ENCODE data around the gene CTSH. TPM values are rescaled to one million over a fixed set of nuclear protein-coding genes. Genes with fewer than 3 reads are reported as not detected.
"Not testable (repeated sequence)": the region's sequence is repeated elsewhere in the genome, so short reads cannot be mapped to it uniquely, and the experiment has no call there.

Gene CTSH
- polyA plus RNA-seq, 2 donors = 43.6 to 76.9 TPM

DNA sequence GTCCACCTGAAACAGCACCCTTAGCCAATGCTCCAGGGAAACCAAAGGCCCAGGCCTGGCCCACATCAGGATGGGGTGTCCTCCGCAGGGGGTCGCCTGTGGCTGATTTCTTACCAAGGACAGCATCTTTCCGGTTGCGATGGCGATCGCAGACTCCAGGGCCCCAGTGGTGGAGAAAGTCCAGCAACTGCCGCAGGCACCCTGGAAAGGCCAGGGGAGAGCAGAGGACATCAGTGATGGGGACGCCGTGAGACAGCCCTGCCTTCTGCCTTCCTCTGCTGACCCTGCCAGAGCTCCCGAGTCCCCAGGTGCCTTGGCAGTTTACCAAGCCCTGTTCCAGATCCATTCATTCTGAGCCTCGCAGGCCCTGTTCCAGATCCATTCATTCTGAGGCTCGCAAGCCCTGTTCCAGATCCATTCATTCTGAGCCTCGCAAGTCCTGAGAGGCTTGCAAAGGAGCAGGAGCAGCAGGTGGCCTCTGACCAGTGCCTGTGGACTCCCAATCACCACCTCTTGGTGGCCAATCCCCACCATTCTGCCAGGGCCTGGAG, 12.5 kb downstream of the CTSH start:
- 80 to 83% methylated on average over 13 of the region's 13 CpGs for WGBS, 2 donors
- no peaks in the 10 kb centered on the region for H3K9me3 ChIP-seq (ENCODE audit: control insufficient read depth in 2 of 2, insufficient read depth in 1 of 2, low read depth in 1 of 2, low read length in 1 of 2)
- peaks cover 0 to 25% of the 10 kb centered on the region in 2 donors for H3K36me3 ChIP-seq (ENCODE audit: control insufficient read depth in 2 of 2, insufficient read depth in 2 of 2, low read length in 1 of 2)

DNA sequence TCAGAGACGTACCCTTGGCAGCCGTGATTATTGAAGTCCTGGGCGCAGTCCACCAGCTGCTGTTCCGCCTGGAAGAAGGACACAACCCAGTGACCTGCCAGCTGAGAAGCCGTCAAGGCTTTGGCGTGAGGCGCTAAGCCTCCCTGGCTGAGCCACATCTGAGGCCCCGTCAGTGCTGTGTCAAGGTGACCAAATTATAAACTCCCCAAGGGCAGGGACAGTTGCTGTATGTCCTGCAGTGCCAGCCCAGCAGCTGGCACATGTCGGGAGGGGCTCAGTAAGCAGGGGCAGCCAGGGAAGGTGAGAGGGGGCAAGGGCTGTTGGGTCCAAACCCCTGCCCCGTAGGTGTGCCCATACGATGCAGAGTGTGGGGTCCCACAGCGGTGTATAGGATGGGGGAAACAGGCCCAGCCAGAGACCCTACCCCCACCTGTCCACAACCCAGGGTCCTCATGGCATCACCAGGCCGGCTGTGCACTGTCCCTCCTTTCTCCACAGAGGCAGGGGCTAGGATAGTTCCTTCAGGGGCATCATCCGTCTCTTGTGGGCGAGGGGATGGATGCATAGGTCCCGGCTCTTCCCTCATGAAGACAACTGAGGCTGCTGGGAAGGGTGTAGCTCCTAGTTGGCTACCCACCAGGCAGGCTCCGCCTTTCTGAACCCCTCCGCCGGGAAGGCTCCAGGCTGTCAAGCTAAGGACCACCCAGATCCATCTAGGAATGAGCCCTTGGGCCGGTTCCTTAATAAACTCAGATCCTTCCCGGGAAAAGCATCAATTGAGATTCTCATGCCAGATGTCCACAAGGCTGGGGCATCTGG, 13.2 kb downstream of the CTSH start:
- Histone ChIP-seq H3K4me3 (ENCODE audit: low read depth in 1 of 2, low read length in 2 of 2) (no peak overlapping the region), H3K27ac (ENCODE audit: low read depth in 2 of 2, low read length in 1 of 2) (peak overlapping the region; percentile 70 to 92), H3K27me3 (ENCODE audit: control insufficient read depth in 1 of 2, insufficient read depth in 2 of 2, low read length in 2 of 2) (no peaks in the 10 kb centered on the region), H3K9me3 (ENCODE audit: control insufficient read depth in 2 of 2, insufficient read depth in 1 of 2, low read depth in 1 of 2, low read length in 1 of 2) (no peaks in the 10 kb centered on the region), H3K36me3 (ENCODE audit: control insufficient read depth in 2 of 2, insufficient read depth in 2 of 2, low read length in 1 of 2) (peaks cover 0 to 26% of the 10 kb centered on the region in 2 donors), H3K4me1 (ENCODE audit: control insufficient read depth in 2 of 2, insufficient read depth in 2 of 2, low read length in 1 of 2) (peaks cover 11 to 35% of the 10 kb centered on the region in 2 donors)
- WGBS, 2 donors = 73 to 84% methylated on average over 21 of the region's 21 CpGs

More for the DNA sequence above, 12.5 kb downstream of the CTSH start:
- Histone ChIP-seq H3K27me3 (ENCODE audit: control insufficient read depth in 1 of 2, insufficient read depth in 2 of 2, low read length in 2 of 2) (no peaks in the 10 kb centered on the region), H3K4me3 (ENCODE audit: low read depth in 1 of 2, low read length in 2 of 2) (no peak overlapping the region), H3K4me1 (ENCODE audit: control insufficient read depth in 2 of 2, insufficient read depth in 2 of 2, low read length in 1 of 2) (peaks cover 11 to 33% of the 10 kb centered on the region in 2 donors), H3K27ac (ENCODE audit: low read depth in 2 of 2, low read length in 1 of 2) (no peak overlapping the region)

DNA sequence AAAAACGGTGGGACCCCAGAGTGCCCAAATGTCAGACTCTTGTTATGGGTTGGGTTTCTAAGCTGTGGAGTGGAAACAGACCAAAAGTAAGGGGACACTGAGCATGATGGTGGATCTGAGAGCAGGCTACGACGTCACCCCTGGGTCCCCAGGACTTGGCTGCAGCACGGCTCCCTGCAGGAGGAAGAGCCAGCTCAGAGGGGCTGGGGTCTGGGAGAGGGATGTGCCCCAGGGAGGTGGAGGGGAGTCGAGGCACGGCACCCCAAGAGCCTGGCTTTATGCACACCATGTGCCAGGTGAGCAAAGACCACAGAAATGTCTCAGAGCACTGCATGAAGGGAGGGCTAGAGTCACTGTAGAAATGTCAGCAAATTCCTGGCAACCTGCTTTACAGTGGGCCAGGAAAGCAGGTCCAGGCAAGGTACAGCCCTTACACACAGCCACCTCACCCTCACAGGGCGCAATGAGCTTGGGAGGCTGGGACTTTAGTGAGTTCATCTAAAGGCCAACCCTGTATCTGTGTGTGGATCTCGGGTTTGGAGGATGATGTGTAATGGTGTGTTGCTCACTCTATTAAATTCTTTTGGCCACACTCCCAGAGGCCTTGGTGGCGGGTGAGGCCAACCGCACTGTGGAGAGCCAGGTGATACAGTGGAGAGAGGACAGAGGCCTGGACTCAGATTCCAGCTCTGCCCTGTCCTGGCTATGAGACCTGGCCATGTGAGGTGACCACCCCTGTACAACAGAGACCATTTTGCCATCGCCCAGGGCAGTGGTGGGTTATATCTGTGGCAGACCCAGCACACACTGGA, 14.1 kb downstream of the CTSH start:
- Histone ChIP-seq H3K27me3 (ENCODE audit: control insufficient read depth in 1 of 2, insufficient read depth in 2 of 2, low read length in 2 of 2) (no peaks in the 10 kb centered on the region), H3K27ac (ENCODE audit: low read depth in 2 of 2, low read length in 1 of 2) (peak overlapping the region; percentile 83 to 92), H3K4me3 (ENCODE audit: low read depth in 1 of 2, low read length in 2 of 2) (no peak overlapping the region), H3K9me3 (ENCODE audit: control insufficient read depth in 2 of 2, insufficient read depth in 1 of 2, low read depth in 1 of 2, low read length in 1 of 2) (no peaks in the 10 kb centered on the region), H3K36me3 (ENCODE audit: control insufficient read depth in 2 of 2, insufficient read depth in 2 of 2, low read length in 1 of 2) (peaks cover 0 to 33% of the 10 kb centered on the region in 2 donors), H3K4me1 (ENCODE audit: control insufficient read depth in 2 of 2, insufficient read depth in 2 of 2, low read length in 1 of 2) (peaks cover 11 to 38% of the 10 kb centered on the region in 2 donors)
- 52 to 57% methylated on average over 11 of the region's 11 CpGs for WGBS, 2 donors

DNA sequence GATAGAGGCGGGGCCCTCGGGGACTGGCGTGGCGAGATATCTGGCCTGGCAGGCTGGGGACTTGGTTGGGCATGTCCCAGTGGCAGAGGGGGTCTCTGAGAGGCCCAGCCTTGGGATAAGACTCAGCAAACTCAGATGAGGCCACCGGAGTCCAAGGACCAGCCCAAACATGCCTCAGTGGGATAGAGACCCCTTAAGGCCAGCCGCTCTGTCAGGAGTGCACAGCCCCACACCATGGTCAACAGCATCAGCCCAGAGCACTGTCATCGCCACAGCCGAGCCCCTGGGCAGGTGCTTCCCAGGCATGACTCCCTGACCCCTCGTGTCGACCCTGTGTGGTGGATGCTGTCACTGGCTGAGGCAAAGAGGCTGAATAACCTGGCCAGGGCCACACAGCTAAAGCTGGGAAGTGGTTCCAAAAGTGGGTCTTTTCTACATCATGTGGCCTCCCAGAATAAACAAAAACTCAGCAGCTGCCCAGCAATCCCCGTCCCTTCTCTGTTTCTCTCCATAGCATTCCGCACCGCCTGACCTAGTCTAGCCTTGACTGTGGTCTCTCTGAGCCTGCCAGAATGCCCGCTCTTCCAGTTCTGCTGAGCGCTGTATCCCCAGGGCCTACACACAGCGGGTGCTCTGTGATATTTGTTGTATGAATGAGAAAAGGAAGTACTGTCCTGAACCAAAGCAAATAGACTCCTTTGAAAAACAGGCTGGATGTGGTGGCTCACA, 15.1 kb downstream of the CTSH start:
- no peak overlapping the region for H3K4me3 ChIP-seq (ENCODE audit: low read depth in 1 of 2, low read length in 2 of 2)
- 79 to 81% methylated on average over 16 of the region's 16 CpGs for WGBS, 2 donors
- no peaks in the 10 kb centered on the region for H3K27me3 ChIP-seq (ENCODE audit: control insufficient read depth in 1 of 2, insufficient read depth in 2 of 2, low read length in 2 of 2)
- peaks cover 11 to 38% of the 10 kb centered on the region in 2 donors for H3K4me1 ChIP-seq (ENCODE audit: control insufficient read depth in 2 of 2, insufficient read depth in 2 of 2, low read length in 1 of 2)
- H3K27ac ChIP-seq (ENCODE audit: low read depth in 2 of 2, low read length in 1 of 2) = peak overlapping the region; percentile 45 to 55
- H3K9me3 ChIP-seq (ENCODE audit: control insufficient read depth in 2 of 2, insufficient read depth in 1 of 2, low read depth in 1 of 2, low read length in 1 of 2) = no peaks in the 10 kb centered on the region
- peaks cover 0 to 41% of the 10 kb centered on the region in 2 donors for H3K36me3 ChIP-seq (ENCODE audit: control insufficient read depth in 2 of 2, insufficient read depth in 2 of 2, low read length in 1 of 2)

DNA sequence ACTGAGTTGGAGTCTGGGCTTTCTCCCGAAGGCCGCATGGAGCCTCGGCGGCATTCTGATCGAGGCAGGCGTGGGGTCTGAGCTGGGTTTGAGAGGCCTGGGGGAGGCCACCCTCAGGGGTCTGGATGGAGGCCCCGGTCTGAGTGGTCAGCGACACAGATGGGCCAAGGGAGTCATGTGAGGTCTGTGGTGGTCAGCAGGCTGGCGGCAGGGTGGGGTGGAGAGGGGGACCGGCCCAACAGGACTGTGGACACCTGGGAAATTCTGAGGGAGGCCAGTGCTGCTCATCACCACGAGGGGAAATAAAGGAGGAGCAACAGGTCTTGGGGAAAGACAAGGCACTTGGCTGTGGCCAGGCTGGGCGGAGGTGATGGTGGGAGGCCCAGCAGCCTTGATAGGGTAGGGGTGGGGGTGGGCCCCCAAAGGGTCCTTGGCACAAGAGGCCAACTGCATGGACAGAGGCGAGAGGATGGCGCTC, 16.2 kb downstream of the CTSH start:
- Histone ChIP-seq H3K4me1 (ENCODE audit: control insufficient read depth in 2 of 2, insufficient read depth in 2 of 2, low read length in 1 of 2) (peaks cover 5 to 36% of the 10 kb centered on the region in 2 donors), H3K27me3 (ENCODE audit: control insufficient read depth in 1 of 2, insufficient read depth in 2 of 2, low read length in 2 of 2) (no peaks in the 10 kb centered on the region), H3K36me3 (ENCODE audit: control insufficient read depth in 2 of 2, insufficient read depth in 2 of 2, low read length in 1 of 2) (peaks cover 0 to 36% of the 10 kb centered on the region in 2 donors), H3K27ac (ENCODE audit: low read depth in 2 of 2, low read length in 1 of 2) (no peak overlapping the region), H3K9me3 (ENCODE audit: control insufficient read depth in 2 of 2, insufficient read depth in 1 of 2, low read depth in 1 of 2, low read length in 1 of 2) (no peaks in the 10 kb centered on the region), H3K4me3 (ENCODE audit: low read depth in 1 of 2, low read length in 2 of 2) (no peak overlapping the region)
- 95% methylated on average over 14 of the region's 14 CpGs for WGBS, 2 donors

DNA sequence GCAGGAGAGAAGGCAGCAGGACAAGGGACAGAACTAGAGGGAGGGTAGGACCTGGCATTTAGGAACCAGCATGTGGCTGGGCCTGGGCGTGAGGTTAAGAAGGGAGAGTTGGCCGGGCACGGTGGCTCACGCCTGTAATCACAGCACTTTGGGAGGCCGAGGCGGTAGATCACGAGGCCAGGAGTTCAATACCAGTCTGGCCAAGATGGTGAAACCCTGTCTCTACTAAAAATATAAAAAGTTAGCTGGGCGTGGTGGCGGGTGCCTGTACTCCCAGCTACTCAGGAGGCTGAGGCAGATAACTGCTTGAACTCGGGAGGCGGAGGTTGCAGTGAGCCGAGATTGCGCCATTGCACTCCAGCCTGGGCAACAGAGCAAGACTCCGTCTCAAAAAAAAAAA, 16.7 kb downstream of the CTSH start:
- H3K27me3 ChIP-seq (ENCODE audit: control insufficient read depth in 1 of 2, insufficient read depth in 2 of 2, low read length in 2 of 2); H3K4me3 ChIP-seq (ENCODE audit: low read depth in 1 of 2, low read length in 2 of 2); H3K9me3 ChIP-seq (ENCODE audit: control insufficient read depth in 2 of 2, insufficient read depth in 1 of 2, low read depth in 1 of 2, low read length in 1 of 2); H3K27ac ChIP-seq (ENCODE audit: low read depth in 2 of 2, low read length in 1 of 2): not testable (repeated sequence)
- peaks cover 0 to 32% of the 10 kb centered on the region in 2 donors for H3K36me3 ChIP-seq (ENCODE audit: control insufficient read depth in 2 of 2, insufficient read depth in 2 of 2, low read length in 1 of 2)
- H3K4me1 ChIP-seq (ENCODE audit: control insufficient read depth in 2 of 2, insufficient read depth in 2 of 2, low read length in 1 of 2) = peaks cover 2 to 34% of the 10 kb centered on the region in 2 donors
- WGBS, 2 donors = 95 to 97% methylated on average over 13 to 14 of the region's 14 CpGs

DNA sequence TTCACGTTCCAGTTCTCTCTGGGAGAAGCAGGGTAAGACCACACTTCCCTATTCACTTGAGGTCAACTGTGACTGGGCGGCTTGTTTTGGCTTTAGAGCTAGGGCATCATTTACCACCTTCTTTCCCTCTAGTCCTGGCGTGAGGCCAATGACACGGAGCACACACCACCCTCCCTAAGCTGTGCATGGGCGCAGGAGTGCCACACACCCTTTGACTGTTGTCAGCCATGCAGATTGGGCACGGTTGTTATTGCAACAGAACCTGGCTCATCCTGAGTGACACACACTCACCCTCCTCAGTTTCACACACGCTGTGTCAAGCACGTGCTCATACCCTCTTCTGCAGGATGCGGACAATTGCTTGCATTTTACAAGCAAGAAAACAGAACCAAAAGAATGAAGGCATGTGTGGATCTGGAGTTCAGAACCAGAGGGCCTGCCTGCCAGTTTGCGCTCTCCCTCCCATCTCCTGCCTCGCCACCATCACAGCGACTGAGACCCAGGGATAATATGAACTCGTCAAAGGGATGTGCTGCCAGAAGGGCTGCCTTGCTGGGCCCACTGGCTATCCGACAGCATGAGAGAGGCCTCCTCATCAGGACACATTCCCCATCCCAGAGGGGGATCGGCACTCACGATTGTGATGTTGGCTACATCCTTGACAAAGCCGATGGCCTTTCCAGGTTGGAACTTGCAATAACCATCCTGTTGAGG, 17.6 kb downstream of the CTSH start:
- H3K4me3 ChIP-seq (ENCODE audit: low read depth in 1 of 2, low read length in 2 of 2) = no peak overlapping the region
- no peaks in the 10 kb centered on the region for H3K27me3 ChIP-seq (ENCODE audit: control insufficient read depth in 1 of 2, insufficient read depth in 2 of 2, low read length in 2 of 2)
- peaks cover 9 to 31% of the 10 kb centered on the region in 2 donors for H3K36me3 ChIP-seq (ENCODE audit: control insufficient read depth in 2 of 2, insufficient read depth in 2 of 2, low read length in 1 of 2)
- peak overlapping the region; percentile 13 to 65 for H3K27ac ChIP-seq (ENCODE audit: low read depth in 2 of 2, low read length in 1 of 2)
- 79 to 85% methylated on average over 17 of the region's 17 CpGs for WGBS, 2 donors
- no peaks in the 10 kb centered on the region for H3K9me3 ChIP-seq (ENCODE audit: control insufficient read depth in 2 of 2, insufficient read depth in 1 of 2, low read depth in 1 of 2, low read length in 1 of 2)
- peaks cover 0 to 32% of the 10 kb centered on the region in 2 donors for H3K4me1 ChIP-seq (ENCODE audit: control insufficient read depth in 2 of 2, insufficient read depth in 2 of 2, low read length in 1 of 2)

DNA sequence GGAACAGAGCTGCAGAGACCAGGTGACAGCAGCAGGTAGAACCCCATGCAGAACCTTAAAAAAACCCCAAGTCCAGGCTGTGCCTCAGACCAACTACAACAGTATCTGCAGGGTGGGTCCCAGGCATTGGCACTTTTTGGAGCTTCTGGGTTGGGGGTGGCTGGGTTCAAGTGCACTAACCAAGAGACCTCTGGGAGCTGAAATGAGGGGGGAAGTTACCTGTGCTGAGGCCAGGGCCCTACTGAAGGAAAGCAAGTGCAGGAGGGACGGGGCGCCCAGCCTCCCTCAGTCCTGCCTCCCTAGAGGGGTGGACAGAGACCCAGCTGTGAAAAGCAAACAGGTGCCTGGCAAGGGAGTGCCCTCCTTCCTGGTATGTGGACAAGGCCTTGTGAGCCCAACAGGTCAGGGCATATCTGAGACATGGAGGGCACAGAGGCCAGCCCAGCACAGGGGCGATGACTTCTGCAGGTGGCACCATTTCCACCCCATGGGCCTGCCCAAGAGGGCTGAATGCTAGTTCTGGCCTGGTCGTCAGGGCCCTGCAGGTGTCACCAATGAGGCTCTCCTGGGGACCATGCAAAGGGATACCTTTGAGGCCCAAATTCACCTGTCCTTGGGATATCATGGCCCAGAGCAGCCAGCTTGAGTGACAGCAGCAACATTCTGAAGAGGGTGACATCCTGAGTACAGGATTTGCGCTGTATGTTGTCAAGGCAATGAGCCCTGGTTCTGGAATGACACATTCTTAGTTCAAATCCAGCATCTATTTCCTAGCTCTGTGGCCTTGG, 18.7 kb downstream of the CTSH start:
- H3K4me3 ChIP-seq (ENCODE audit: low read depth in 1 of 2, low read length in 2 of 2) = no peak overlapping the region
- H3K27me3 ChIP-seq (ENCODE audit: control insufficient read depth in 1 of 2, insufficient read depth in 2 of 2, low read length in 2 of 2) = no peaks in the 10 kb centered on the region
- H3K9me3 ChIP-seq (ENCODE audit: control insufficient read depth in 2 of 2, insufficient read depth in 1 of 2, low read depth in 1 of 2, low read length in 1 of 2) = peaks cover 0 to 2% of the 10 kb centered on the region in 2 donors
- H3K4me1 ChIP-seq (ENCODE audit: control insufficient read depth in 2 of 2, insufficient read depth in 2 of 2, low read length in 1 of 2) = peaks cover 0 to 23% of the 10 kb centered on the region in 2 donors
- WGBS, 2 donors = 88 to 96% methylated on average over 5 of the region's 5 CpGs
- H3K27ac ChIP-seq (ENCODE audit: low read depth in 2 of 2, low read length in 1 of 2) = no peak overlapping the region
- H3K36me3 ChIP-seq (ENCODE audit: control insufficient read depth in 2 of 2, insufficient read depth in 2 of 2, low read length in 1 of 2) = peaks cover 18 to 37% of the 10 kb centered on the region in 2 donors
